Liver (tissue), 3 donors: ENCODE data around the gene CCN5.

Experiments used
- EGR1 ChIP-seq, 2 donors: IDR thresholded peaks; 2 replicates each; pipeline ENCODE4 v1.6.1; 2016 to 2018; ENCODE audit warnings: antibody characterized with exemption in 2 of 2, low read depth in 2 of 2
- FOXA1 ChIP-seq: IDR thresholded peaks from 2 replicates; pipeline ENCODE4 v1.6.1; 2016; ENCODE audit warnings: antibody characterized with exemption
- GABPA ChIP-seq, 2 donors: IDR thresholded peaks in 1 of 2; conservative IDR thresholded peaks in 1 of 2; 2 replicates each; pipeline ENCODE4 v1.6.1; 2016; ENCODE audit warnings: antibody characterized with exemption in 2 of 2, mild to moderate bottlenecking in 1 of 2, moderate library complexity in 1 of 2
- HNF4G ChIP-seq: IDR thresholded peaks from 2 replicates; pipeline ENCODE4 v1.6.1; 2016; ENCODE audit warnings: antibody characterized with exemption
- JUND ChIP-seq, 2 donors: IDR thresholded peaks; 2 replicates each; pipeline ENCODE4 v1.6.1; 2016; ENCODE audit warnings: antibody characterized with exemption in 2 of 2
- RAD21 ChIP-seq, 2 donors: IDR thresholded peaks; 2 replicates each; pipeline ENCODE4 v1.6.1; 2016; ENCODE audit warnings: antibody characterized with exemption in 2 of 2, mild to moderate bottlenecking in 2 of 2
- SP1 ChIP-seq: IDR thresholded peaks from 2 replicates; pipeline ENCODE4 v1.6.1; 2018; ENCODE audit warnings: antibody characterized with exemption, mild to moderate bottlenecking
- TAF1 ChIP-seq: conservative IDR thresholded peaks from 2 replicates; pipeline ENCODE4 v1.6.1; 2016; ENCODE audit warnings: antibody characterized with exemption, mild to moderate bottlenecking
- YY1 ChIP-seq: IDR thresholded peaks from 2 replicates; pipeline ENCODE4 v1.6.1; 2016; ENCODE audit warnings: antibody characterized with exemption, mild to moderate bottlenecking
- TF ChIP-seq, protein P1 (sequence below): fragments of 150-350 bp; IDR thresholded peaks from 2 replicates; pipeline ENCODE4 v1.5.1; 2017; ENCODE audit warnings: improper control_type of control experiment, low read depth, low read length; ENCODE audit not compliant: missing input control
- TF ChIP-seq, protein P2 (sequence below): IDR thresholded peaks from 2 replicates; pipeline ENCODE4 v1.6.1; 2016; ENCODE audit warnings: antibody characterized with exemption, mild to moderate bottlenecking
- TF ChIP-seq, protein P3 (sequence below): IDR thresholded peaks from 2 replicates; pipeline ENCODE4 v1.6.1; 2016; ENCODE audit warnings: antibody characterized with exemption
- TF ChIP-seq, protein P4 (sequence below): IDR thresholded peaks from 2 replicates; pipeline ENCODE4 v1.6.1; 2016; ENCODE audit warnings: antibody characterized with exemption
- TF ChIP-seq, protein P5 (sequence below): IDR thresholded peaks from 2 replicates; pipeline ENCODE4 v1.6.1; 2016; ENCODE audit warnings: antibody characterized with exemption
- donor health status: healthy.
- donor health status: healthy.

DNA sequence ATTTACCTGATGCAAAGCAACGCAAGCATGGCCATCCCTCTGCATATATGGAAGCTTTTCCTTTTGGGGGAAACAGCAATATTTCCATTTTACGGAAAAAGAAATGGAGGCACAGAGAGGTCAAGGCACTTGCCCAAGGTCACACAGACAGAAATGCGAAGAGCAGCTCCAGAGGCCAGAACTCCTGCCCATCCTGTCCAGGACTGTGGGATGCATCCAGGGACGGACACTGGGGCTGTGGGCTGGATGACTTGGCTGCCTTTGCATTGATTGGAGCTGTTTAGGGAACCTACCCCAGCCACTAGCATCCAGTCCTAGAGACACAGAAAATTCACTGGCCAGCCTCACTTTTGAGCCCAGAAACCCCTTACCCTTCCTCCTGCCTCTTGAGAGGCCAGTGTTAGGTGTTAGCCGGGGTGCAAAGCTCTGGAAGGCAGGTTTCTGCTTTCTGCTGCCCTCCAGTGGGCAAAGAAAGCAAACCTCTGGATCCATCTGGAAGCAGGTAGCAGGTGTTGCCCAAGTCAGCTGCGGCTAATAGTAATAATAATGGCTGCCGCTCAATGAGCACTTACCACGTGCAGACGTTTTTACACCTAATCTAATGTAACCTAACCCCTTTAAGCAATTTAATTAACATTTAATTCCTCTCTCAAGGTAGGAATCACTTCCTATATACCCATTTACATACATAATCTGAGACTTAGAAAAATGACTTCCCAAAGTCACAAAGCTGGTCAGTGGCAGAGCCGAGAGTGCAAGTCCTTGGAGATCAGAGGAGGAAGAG is 31.7 kb upstream of the CCN5 start:
- TF ChIP-seq, protein P1, sequence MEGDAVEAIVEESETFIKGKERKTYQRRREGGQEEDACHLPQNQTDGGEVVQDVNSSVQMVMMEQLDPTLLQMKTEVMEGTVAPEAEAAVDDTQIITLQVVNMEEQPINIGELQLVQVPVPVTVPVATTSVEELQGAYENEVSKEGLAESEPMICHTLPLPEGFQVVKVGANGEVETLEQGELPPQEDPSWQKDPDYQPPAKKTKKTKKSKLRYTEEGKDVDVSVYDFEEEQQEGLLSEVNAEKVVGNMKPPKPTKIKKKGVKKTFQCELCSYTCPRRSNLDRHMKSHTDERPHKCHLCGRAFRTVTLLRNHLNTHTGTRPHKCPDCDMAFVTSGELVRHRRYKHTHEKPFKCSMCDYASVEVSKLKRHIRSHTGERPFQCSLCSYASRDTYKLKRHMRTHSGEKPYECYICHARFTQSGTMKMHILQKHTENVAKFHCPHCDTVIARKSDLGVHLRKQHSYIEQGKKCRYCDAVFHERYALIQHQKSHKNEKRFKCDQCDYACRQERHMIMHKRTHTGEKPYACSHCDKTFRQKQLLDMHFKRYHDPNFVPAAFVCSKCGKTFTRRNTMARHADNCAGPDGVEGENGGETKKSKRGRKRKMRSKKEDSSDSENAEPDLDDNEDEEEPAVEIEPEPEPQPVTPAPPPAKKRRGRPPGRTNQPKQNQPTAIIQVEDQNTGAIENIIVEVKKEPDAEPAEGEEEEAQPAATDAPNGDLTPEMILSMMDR, result peak; percentile 48
- TF ChIP-seq HNF4G (no peak), TAF1 (no peak), SP1 (no peak), RAD21 (IDR thresholded peaks at IDR 0.05) (peak; percentile 64 to 85), YY1 (peak; percentile 62), JUND (IDR thresholded peaks at IDR 0.05) (no peak), EGR1 (IDR thresholded peaks at IDR 0.05; ENCODE audit: low read depth in 2 of 2) (no peak), GABPA (IDR thresholded peaks at IDR 0.05 in 1 of 2, conservative IDR thresholded peaks at IDR 0.05 in 1 of 2) (no peak), FOXA1 (no peak)
- TF ChIP-seq, protein P2, sequence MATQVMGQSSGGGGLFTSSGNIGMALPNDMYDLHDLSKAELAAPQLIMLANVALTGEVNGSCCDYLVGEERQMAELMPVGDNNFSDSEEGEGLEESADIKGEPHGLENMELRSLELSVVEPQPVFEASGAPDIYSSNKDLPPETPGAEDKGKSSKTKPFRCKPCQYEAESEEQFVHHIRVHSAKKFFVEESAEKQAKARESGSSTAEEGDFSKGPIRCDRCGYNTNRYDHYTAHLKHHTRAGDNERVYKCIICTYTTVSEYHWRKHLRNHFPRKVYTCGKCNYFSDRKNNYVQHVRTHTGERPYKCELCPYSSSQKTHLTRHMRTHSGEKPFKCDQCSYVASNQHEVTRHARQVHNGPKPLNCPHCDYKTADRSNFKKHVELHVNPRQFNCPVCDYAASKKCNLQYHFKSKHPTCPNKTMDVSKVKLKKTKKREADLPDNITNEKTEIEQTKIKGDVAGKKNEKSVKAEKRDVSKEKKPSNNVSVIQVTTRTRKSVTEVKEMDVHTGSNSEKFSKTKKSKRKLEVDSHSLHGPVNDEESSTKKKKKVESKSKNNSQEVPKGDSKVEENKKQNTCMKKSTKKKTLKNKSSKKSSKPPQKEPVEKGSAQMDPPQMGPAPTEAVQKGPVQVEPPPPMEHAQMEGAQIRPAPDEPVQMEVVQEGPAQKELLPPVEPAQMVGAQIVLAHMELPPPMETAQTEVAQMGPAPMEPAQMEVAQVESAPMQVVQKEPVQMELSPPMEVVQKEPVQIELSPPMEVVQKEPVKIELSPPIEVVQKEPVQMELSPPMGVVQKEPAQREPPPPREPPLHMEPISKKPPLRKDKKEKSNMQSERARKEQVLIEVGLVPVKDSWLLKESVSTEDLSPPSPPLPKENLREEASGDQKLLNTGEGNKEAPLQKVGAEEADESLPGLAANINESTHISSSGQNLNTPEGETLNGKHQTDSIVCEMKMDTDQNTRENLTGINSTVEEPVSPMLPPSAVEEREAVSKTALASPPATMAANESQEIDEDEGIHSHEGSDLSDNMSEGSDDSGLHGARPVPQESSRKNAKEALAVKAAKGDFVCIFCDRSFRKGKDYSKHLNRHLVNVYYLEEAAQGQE, result no peak
- TF ChIP-seq, protein P3, sequence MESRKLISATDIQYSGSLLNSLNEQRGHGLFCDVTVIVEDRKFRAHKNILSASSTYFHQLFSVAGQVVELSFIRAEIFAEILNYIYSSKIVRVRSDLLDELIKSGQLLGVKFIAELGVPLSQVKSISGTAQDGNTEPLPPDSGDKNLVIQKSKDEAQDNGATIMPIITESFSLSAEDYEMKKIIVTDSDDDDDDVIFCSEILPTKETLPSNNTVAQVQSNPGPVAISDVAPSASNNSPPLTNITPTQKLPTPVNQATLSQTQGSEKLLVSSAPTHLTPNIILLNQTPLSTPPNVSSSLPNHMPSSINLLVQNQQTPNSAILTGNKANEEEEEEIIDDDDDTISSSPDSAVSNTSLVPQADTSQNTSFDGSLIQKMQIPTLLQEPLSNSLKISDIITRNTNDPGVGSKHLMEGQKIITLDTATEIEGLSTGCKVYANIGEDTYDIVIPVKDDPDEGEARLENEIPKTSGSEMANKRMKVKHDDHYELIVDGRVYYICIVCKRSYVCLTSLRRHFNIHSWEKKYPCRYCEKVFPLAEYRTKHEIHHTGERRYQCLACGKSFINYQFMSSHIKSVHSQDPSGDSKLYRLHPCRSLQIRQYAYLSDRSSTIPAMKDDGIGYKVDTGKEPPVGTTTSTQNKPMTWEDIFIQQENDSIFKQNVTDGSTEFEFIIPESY, result no peak
- TF ChIP-seq, protein P4, sequence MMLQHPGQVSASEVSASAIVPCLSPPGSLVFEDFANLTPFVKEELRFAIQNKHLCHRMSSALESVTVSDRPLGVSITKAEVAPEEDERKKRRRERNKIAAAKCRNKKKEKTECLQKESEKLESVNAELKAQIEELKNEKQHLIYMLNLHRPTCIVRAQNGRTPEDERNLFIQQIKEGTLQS, result no peak
- TF ChIP-seq, protein P5, sequence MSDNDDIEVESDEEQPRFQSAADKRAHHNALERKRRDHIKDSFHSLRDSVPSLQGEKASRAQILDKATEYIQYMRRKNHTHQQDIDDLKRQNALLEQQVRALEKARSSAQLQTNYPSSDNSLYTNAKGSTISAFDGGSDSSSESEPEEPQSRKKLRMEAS, result no peak
